Endothelial cell (in vitro differentiated cells): ENCODE data around the gene FBXO24. TPM values are rescaled to one million over a fixed set of nuclear protein-coding genes. Genes with fewer than 3 reads are reported as not detected.

ENCODE experiments used
- DNase-seq: peaks from one replicate; pipeline ENCODE4 v3.0.0; 2021; ENCODE audit warnings: low spot score
- H3K27ac Mint-ChIP-seq: one replicate; pipeline ENCODE4 v1.8.0; 2021; ENCODE audit warnings: mixed read lengths, inconsistent platforms; ENCODE audit not compliant: unreplicated experiment
- H3K27me3 Mint-ChIP-seq: one replicate; pipeline ENCODE4 v1.8.0; 2021; ENCODE audit warnings: mild to moderate bottlenecking, moderate library complexity, mixed read lengths, inconsistent platforms; ENCODE audit not compliant: unreplicated experiment
- H3K36me3 Mint-ChIP-seq: one replicate; pipeline ENCODE4 v1.8.0; 2021; ENCODE audit warnings: mild to moderate bottlenecking, low read depth, mixed read lengths, inconsistent platforms; ENCODE audit not compliant: unreplicated experiment
- H3K4me1 Mint-ChIP-seq: one replicate; pipeline ENCODE4 v1.8.0; 2021; ENCODE audit warnings: mild to moderate bottlenecking, mixed read lengths, inconsistent platforms; ENCODE audit not compliant: unreplicated experiment
- H3K4me3 Mint-ChIP-seq: one replicate; pipeline ENCODE4 v1.8.0; 2021; ENCODE audit warnings: mild to moderate bottlenecking, mixed read lengths, inconsistent platforms; ENCODE audit not compliant: unreplicated experiment
- H3K9me3 Mint-ChIP-seq: one replicate; pipeline ENCODE4 v1.8.0; 2021; ENCODE audit warnings: mixed read lengths, inconsistent platforms; ENCODE audit not compliant: unreplicated experiment
- total RNA-seq: library from RNA; stranded (reverse); fragmentation: NEBNext Ultra II Directional; extraction: Animal tissue kit (Norgen Biotek cat#: 25700); gene quantifications from one replicate; pipeline ENCODE4 v1.2.1, GENCODE V29; 2021; ENCODE audit not compliant: unreplicated experiment
- TF ChIP-seq, protein P1 (sequence below): fragments of 200-600 bp; sonication (generic); IDR thresholded peaks from one replicate; pipeline ENCODE4 v1.5.0; 2021; ENCODE audit warnings: antibody characterized with exemption; ENCODE audit not compliant: unreplicated experiment

The FBXO24 gene
- total RNA-seq, 1 donor from 2014 or later = 1.3 TPM

- peaks cover 20% of the 10 kb centered on the region for H3K27me3 Mint-ChIP-seq
- TF ChIP-seq, protein P1, sequence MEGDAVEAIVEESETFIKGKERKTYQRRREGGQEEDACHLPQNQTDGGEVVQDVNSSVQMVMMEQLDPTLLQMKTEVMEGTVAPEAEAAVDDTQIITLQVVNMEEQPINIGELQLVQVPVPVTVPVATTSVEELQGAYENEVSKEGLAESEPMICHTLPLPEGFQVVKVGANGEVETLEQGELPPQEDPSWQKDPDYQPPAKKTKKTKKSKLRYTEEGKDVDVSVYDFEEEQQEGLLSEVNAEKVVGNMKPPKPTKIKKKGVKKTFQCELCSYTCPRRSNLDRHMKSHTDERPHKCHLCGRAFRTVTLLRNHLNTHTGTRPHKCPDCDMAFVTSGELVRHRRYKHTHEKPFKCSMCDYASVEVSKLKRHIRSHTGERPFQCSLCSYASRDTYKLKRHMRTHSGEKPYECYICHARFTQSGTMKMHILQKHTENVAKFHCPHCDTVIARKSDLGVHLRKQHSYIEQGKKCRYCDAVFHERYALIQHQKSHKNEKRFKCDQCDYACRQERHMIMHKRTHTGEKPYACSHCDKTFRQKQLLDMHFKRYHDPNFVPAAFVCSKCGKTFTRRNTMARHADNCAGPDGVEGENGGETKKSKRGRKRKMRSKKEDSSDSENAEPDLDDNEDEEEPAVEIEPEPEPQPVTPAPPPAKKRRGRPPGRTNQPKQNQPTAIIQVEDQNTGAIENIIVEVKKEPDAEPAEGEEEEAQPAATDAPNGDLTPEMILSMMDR = no peak
- peak overlapping the region; percentile 99 for H3K27ac Mint-ChIP-seq
- no peaks in the 10 kb centered on the region for H3K9me3 Mint-ChIP-seq
- peak overlapping the region; percentile 99 for H3K4me3 Mint-ChIP-seq
- peaks cover 29% of the 10 kb centered on the region for H3K4me1 Mint-ChIP-seq
- peak; percentile 50 for DNase-seq
- H3K36me3 Mint-ChIP-seq = peaks cover 10% of the 10 kb centered on the region
These were observed 2.7 kb upstream of the FBXO24 start for GRCh38 chr7:100583132-100584053.

- Mint-ChIP-seq H3K4me1 (peaks cover 32% of the 10 kb centered on the region), H3K4me3 (peak overlapping the region; percentile 99), H3K27ac (peak overlapping the region; percentile 99), H3K36me3 (peaks cover 6% of the 10 kb centered on the region), H3K9me3 (no peaks in the 10 kb centered on the region), H3K27me3 (peaks cover 21% of the 10 kb centered on the region)
- TF ChIP-seq, protein P1 = no peak
- DNase-seq = no peak
These were observed 2.0 kb upstream of the FBXO24 start for GRCh38 chr7:100584054-100584682.

DNA sequence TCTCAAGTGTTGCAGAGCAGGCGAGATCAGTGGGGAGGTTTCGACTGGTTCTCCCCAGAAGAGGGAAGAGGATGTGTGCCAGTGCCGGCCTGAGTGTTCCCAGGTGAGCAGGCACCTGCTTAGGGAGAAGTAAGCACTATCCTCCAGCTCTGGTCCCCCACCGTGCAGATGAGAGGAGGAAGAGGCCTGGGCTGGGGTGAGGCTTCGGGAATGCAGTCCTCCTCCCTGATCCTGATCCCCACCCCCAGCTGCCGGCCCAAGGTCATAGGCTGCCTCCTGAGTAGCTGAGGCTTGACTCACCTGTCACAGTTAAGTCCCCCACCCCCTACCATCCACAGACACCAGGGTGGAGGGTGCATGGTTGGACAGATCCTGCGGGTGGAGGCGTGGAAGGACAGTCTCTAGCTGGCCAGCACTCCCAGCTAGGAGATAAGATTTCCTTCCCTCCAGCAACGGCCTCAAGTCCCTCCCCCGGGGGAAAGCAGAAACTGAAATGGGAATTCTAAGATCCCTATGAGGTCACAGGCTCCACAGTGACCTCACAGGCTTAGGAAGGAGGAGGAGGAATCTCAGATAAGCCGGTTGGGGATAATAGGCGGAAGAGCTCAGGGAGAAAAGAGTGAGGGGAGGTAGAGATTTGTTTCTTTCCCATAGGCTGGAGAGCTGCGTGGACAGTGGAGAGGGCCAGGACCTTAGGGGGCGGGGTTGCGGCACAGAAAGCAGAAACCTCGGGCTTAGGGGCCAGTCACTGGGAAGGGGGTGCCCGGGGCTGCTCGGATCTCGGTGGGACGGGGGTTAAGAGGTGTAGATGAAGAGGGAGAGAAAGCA lies 1.2 kb upstream of the FBXO24 start:
- peak; percentile 65 for DNase-seq
- TF ChIP-seq, protein P1 = no peak
- peaks cover 6% of the 10 kb centered on the region for H3K36me3 Mint-ChIP-seq
- no peaks in the 10 kb centered on the region for H3K9me3 Mint-ChIP-seq
- H3K27ac Mint-ChIP-seq = peak overlapping the region; percentile 96
- peaks cover 23% of the 10 kb centered on the region for H3K27me3 Mint-ChIP-seq
- peaks cover 39% of the 10 kb centered on the region for H3K4me1 Mint-ChIP-seq
- peak overlapping the region; percentile 99 for H3K4me3 Mint-ChIP-seq

DNA sequence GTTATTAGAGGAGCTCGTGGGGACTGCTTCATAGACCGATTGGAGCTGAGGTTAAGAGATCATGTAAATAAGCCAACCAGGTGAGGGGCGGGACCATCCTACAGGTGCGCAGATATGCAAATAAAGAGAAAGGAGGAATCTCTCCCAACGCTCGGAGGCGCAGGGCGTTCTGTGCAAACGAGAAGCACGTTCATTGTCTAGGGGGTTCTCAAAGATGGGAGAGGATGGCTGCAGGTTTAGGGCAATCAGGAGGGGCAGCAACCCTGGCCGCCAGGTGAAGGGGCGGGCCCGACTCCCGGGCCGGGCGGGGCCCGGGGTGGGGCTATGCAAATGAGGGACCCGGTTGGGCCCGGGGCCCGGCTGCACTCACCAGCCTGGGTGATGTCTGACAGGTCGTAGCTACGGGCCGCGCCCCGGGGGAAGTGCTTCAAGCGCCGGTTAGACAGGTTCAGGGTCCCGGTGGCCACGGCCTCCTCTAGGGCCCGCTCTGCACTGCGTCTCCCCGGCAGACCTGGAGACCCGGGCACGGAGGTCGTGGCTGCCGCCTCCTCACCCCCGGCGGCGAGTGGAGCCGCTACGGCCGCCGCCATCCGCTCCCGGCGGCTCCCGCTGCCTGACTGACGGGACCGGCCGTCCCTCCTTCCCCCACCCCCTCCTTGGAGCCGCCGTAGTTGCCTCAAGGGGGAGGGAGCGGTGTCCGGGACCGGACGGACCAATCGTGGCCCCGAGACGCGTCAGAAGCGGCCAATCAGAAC lies 440 bp upstream of the FBXO24 start, which contains the start of gene LRCH4:
Gene LRCH4 (minus strand): TSS at position 619 of the 755 bp plus-strand sequence. CDS start 29 bp downstream, at position 590.
- Mint-ChIP-seq H3K4me1 (peaks cover 47% of the 10 kb centered on the region), H3K9me3 (no peaks in the 10 kb centered on the region), H3K27me3 (peaks cover 29% of the 10 kb centered on the region), H3K4me3 (peak within 1 kb of the TSS; percentile 99), H3K36me3 (peaks cover 6% of the 10 kb centered on the region), H3K27ac (peak within 1 kb of the TSS; percentile 96)
- TF ChIP-seq, protein P1 = no peak
- DNase-seq = peak; percentile 47
